ENCODE measurements around the gene WDHD1.
"Not testable (repeated sequence)": the region's sequence is repeated elsewhere in the genome, so short reads cannot be mapped to it uniquely, and the experiment has no call there.

Gene WDHD1

DNA sequence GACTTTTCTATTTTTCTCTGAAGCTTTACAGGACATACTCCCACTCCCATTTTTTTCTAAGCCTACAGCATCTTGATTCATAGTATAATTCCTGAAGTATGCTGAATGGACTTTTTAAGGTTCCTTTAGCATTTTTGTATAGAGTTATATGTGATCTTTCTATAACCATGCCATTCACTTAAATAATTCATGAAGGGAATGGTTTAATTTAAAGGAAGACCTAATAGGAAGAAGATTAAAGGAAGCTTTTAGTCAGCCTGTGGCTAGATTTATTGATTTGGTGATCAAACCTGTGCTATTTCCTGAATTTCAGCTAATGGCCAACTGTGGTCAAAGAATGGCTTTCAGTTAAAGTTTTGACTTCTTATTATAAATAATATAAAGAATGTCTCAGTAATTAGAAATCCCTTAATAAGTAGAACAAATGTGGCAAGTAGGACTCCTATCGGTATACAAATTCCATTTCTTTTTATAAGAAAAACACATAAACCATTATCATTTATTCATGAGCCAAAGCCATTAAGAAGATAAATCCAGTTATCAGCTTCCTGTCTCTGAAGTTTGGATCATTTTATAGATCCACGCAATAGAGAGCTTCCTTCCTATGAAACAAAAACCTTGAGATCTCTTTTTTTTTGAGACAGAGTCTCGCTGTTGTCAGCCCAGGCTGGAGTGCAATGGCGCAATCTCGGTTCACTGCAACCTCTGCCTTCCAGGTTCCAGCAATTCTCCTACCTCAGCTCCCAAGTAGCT, 20.6 kb upstream of the WDHD1 start:
- DNase-seq (ENCODE audit: low read depth in 2 of 2) = no peak

DNA sequence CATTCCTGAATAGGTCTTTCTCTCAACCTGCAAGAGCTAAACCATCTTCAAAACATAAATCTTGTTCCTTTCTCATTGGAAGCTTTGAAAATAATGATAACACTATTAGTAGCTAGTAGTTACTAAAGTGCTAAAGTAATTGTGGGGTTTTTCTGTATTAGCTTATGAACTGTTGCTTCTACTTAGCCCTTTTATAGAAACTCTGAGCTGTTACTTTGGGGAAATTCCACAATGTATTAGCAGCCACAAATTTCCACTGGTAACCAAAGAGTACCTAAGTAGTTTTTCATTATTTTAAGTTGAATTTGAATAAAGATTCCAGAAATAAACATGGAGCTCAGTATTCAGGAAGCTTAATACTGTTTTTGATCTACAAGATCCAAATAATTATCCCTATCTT, 18.2 kb upstream of the WDHD1 start:
- DNase-seq (ENCODE audit: low read depth in 2 of 2) = no peak

DNA sequence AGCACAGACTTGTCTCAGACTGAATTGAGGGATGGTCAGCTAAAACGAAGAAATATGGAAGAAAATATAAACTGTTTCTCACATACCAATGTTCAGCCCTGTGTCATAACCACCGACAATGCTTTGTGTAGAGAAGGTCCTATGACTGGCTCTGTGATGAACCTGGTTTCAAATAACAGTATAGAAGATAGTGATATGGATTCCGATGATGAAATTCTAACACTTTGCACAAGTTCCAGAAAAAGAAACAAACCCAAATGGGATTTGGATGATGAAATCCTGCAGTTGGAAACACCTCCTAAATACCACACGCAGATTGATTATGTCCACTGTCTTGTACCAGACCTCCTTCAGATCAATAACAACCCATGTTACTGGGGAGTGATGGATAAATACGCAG, 16.6 kb upstream of the WDHD1 start:
- no peak for DNase-seq (ENCODE audit: low read depth in 2 of 2)

DNA sequence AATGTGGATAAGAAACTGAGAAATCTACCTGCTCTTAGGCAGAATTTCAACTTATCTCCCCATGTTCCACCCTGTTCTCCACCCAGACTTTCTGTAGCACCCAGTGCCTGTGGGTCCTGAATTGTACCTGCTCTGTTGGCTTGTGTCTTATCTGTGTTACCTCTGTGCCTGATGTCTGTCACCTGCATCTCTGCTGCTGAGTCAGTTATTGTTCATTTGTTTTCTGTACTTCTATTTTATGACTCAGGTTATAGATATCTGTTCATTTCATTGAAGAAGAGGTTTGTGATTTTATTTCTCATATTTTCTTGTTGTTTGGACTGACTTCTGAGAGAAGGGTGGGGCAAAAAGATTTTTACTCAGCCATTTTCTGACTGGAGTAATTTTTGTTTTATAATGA, 11.8 kb upstream of the WDHD1 start:
- DNase-seq (ENCODE audit: low read depth in 2 of 2) = no peak

DNA sequence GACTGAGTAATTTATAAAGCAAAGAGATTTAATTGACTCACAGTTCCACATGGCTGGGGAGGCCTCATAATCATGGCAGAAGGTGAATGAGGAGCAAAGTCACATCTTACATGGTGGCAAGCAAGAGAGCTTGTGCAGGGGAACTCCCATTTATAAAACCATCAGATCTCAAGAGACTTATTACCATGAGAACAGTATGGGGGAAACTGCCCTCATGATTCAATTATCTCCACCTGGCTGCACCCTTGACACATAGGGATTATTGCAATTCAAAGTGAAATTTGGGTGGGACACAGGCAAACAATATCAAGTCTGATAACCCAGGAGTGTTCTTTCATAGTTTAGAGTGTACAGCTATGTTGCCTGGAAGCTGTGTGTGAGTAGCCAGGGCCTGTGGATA, 11.1 kb upstream of the WDHD1 start:
- DNase-seq (ENCODE audit: low read depth in 2 of 2) = not testable (repeated sequence)

DNA sequence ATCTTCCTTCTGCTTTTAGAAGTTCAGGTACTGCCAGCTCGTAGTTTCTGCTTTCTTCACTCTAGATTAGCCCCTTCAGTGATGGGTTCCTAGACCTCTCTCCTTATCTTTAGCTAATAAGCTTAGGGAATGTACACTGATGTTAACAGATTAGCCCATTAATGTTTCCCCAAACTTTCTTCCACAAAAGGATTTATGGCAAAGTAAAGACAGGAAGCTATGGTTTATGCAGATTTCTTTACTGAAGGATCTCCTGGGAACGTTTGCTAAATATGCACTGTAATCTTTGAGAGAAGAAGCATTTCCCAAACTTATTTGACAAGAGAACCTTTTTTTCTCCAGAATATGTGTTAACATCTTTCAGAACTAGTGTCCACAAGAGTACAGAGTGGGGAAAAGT, 4.3 kb upstream of the WDHD1 start:
- DNase-seq (ENCODE audit: low read depth in 2 of 2) = no peak

DNA sequence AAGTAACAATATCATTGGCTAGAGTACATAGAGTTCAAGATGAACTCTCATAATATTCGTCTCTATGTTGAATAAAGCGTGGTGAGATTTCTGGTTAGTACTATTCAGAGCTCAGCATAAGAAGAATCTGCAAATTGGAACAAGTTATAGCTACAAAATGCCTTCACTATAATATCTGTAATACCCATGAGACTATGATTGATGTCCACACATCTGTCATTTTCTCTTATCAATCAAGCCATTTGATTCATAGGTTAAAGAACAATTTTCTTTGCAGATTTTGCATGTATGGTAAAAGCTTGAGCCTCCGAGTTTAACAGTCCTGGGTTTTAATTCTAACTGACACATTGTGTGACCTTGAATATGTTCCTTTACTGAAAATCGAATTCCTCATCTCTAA, 1.6 kb upstream of the WDHD1 start:
- DNase-seq (ENCODE audit: low read depth in 2 of 2) = no peak

DNA sequence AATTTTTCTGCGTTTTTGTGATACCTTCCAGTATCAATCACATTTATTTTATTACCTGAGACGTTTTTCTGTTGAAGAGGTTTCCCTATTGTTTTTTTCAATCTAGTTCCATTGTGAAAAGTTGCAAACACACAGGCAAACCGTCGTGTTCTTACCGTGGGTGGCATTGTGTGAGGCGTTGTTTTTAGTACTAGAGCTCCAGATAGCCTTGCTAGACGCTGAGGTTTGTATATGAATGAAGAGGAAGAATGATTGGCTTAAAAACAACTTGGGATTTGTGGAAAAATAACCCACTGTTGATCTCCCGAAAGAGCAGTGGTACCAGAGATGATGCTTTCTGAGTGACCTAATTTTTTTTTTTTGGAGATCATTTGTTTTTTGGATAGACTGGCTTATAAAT, 1.2 kb upstream of the WDHD1 start:
- DNase-seq (ENCODE audit: low read depth in 2 of 2) = no peak

DNA sequence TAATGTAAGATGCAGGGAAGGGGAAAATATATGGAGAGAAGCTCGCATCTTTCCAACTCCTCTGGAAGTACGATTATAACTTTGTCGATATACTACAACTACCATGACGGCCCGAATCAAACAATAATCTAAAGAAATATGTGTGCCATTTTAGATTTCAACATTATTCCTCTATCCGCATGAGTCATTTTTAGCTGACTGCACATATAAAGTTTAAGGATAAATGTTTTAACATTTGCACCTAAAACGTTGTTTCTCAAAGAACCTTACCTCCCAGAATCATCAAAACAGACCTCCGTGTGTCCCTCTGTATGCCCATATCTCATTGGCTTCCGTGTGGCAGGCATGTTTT, 482 bp downstream of the WDHD1 start:
- DNase-seq (ENCODE audit: low read depth in 2 of 2) = no peak

DNA sequence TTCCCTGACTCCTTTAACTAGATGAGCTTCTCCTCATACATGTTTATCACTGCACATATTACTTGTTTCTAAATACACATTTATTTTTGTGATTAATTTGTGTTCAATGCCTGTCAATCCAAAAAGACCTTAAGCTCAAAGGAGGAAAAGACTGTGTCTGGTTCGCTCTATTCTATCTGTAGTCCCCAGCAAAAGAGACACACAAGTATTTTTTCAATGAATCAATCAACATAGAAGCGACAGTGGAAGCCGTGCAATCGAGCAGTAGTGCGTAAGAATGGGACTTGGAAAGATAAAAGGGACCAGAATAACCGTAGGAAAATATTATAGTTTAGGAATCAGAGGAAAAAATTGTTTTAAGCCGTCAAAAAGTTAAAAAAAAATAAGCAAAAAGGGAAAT, 951 bp downstream of the WDHD1 start:
- no peak for DNase-seq (ENCODE audit: low read depth in 2 of 2)

DNA sequence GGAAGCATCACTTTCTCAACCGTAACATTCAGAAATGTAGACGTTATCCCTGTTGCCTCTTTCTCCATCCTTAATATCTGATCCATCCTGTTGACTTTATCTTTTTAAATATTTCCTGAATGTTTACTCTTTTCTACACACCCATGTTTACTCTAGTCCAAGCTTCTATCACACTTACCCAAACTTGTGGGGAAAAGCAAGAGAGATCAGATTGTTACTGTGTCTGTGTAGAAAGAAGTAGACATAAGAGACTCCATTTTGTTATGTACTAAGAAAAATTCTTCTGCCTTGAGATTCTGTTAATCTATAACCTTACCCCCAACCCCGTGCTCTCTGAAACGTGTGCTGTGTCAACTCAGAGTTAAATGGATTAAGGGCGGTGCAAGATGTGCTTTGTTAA, 2.5 kb downstream of the WDHD1 start:
- not testable (repeated sequence) for DNase-seq (ENCODE audit: low read depth in 2 of 2)

DNA sequence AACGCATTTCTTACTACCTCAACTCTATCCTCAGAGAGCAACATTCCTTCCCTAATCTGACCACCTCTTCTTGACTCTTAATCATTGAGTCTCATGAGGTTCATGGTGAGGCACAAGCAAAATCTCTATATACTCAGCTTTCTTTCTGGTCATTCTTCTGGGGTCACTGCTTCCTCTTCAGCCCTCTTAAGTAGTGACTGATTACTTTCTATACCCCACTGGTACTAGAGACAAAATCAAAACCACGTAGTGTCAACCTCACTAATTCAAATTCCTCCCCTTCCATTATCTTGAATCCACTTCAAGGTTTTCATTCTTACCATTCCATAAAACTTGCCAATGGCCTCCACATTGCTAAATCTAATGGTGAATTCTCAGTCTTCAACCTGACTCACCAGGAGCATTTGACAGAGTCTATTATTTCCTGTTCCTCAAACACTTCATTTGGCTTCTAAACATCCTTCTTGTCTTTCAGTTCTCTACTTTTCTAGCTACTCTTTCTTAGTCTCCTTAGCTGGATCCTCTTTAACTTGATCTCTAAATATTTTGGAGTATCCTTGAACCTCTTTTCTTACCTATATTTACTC, 6.8 kb downstream of the WDHD1 start:
- no peak for DNase-seq (ENCODE audit: low read depth in 2 of 2)

DNA sequence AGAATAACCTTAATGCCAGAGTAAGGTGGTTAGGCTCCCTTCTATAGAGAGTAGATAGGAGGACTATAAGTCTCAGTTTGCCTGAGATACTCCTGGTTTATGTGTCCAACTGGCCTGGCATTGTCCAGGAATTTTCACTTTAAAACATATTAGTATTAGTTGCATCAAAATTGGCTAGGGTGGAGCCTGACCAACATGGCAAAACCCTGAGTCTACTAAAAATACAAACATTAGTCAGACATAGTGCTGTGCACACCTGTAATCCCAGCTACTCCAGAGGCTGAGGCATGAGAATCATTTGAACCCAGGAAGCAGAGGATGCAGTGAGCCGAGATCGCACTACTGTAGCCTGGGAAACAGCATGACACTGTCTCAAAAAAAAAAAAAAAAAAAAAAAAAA, 11.9 kb downstream of the WDHD1 start:
- DNase-seq (ENCODE audit: low read depth in 2 of 2) = no peak

DNA sequence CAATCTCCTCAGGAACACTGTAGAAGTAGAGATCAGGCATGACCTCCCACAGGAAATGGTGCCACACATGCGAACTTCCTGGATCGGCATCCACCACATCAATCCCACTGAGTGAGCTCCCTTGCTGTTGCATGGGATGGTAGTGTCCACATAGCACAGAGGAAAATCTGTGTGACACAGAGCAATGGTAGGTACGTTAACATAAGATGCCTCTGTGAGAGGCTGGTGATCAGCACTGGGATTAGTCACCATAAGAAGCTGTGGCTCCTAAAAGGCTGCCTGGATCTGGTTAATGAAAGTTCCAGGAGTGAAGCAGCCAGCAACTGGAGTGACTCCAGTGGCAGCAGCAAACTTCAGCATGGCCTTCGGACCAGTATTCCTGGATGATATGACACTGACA, 21.8 kb downstream of the WDHD1 start:
- DNase-seq (ENCODE audit: low read depth in 2 of 2) = no peak

DNA sequence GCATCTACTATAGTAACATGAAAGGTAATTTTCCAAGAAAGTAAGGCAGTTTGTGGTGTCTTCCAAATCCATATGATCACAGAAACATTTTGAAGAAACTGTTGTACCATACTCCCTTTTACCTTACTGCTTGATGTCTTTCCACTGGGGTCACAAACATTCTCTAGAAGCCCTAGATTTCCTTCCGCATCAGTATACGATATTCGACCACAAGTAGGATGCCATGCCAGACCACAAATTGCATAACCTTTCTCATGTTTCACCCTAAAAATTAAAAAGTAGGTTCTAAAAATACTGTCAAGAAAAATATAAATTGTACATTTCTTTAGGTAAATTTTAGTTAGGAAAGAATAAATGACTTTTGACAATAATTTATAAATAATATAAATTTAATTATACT, 26.5 kb downstream of the WDHD1 start:
- DNase-seq (ENCODE audit: low read depth in 2 of 2) = no peak

DNA sequence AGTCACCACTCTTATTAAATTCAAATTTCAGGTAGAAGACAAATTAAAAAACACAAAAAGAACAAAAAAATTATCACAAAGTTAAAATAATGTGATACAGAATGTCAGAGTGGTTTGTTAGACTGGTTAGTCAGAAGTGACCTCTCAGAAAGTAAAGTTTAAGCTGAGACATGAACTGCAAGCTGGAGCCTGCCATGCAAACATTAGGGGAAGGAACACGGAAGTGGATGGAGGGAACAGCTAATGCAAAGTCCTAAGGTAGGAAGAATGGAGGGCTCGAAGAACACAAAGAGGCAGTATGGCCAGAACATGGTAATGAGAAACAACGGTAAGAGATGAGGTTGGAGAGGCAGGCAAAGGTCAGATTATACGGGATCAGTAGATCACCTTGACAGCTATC, 41.7 kb downstream of the WDHD1 start:
- DNase-seq (ENCODE audit: low read depth in 2 of 2) = no peak

DNA sequence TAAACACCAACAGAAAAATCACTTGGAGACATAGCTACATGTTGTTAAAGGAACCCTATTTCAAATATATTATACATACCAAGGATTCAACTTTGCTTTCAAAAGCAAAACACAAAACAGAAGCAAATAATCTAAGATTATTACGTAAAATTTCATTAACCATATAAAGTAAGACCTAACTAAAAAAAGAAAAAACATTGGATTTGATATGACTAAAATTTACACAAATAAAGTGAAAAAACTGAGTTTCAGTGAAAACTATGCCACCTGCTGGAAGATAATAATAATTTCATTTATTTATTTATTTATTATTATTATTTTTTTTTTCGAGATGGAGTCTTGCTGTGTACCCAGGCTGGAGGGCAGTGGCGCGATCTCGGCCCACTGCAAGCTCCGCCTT, 45.2 kb downstream of the WDHD1 start:
- no peak for DNase-seq (ENCODE audit: low read depth in 2 of 2)

DNA sequence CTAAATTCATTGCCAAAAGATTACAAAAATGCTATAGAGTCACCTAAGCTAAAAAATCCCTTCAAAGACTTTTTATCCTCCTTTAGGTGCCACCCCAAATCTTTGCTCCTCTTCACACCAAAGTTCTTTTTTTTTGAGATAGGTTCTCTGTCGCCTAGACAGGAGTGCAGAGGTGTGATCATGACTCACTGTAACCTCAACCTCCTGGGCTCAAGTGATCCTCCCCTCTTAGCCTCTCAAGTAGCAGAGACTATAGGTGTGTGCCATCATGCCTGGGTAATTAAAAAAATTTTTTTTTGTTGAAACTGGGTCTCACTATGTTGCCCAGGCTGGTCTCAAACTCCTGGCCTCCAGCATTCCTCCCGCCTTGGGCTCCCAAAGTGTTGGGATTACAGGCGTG, 47.9 kb downstream of the WDHD1 start:
- DNase-seq (ENCODE audit: low read depth in 2 of 2) = no peak

DNA sequence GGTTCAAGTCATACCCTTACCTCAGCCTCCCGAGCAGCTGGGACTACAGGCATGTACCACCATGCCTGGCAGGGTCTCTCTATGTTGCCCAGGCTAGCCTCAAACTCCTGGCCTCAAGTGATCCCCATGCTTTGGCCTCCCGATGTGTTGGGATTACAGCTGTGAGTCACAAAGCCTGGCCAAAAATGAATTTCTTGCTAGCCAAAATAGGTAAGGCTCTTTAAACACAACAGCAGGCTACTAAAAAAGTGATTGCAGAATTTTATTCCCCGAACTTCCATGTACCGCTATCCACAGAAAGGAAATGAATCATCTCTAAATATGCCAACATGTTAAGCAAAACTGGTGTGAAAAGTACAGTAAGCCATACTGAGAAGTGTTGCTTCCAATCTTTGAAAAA, 50.6 kb downstream of the WDHD1 start:
- DNase-seq (ENCODE audit: low read depth in 2 of 2) = no peak

DNA sequence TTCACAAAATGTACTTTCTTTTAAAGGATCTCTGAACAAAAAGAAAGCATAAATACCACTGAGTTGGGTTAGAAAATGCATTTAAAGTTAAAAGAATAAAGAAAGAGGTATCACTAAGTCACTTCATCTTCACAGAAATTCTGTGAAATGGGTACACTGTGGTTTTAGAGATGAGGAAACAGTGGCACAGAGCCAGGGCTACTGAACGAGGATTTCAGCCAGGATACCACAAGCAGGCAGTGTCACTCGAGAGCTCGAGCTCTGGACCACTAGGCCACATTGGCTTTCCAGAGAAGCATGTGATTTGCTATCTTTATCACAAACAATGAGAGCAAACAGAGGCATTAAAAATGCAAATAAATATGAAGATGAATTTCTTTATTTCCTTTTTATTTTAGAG, 51.0 kb downstream of the WDHD1 start:
- DNase-seq (ENCODE audit: low read depth in 2 of 2) = no peak

DNA sequence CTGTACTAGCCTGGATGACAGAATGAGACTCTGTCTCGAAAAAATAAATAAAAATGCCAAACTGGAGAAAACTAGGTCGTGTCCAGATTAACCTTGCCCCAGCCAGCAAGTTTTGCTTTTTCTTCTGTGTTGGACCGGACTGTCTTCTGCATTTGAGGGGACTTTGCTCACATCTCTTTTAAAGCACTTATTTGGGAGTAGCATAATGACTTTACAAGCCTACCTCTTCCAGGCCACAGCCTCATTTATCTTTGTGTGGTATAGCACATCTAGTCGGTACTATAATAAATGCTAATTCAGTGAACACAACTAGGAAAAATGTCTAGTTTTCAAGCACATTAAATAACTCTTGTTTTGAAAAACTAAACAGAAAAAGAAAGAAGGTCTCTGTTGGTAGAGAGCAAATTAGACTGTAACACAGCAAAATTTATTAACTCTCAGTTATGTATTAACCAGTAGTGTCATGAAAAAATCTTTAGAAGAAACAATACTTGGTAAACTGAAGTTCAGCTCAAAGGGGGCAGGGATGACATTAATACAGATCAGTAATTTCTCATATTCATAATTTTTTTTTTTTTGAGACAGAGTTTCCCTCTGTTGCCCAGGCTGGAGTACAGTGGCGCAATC, 52.0 kb downstream of the WDHD1 start:
- DNase-seq (ENCODE audit: low read depth in 2 of 2) = no peak

DNA sequence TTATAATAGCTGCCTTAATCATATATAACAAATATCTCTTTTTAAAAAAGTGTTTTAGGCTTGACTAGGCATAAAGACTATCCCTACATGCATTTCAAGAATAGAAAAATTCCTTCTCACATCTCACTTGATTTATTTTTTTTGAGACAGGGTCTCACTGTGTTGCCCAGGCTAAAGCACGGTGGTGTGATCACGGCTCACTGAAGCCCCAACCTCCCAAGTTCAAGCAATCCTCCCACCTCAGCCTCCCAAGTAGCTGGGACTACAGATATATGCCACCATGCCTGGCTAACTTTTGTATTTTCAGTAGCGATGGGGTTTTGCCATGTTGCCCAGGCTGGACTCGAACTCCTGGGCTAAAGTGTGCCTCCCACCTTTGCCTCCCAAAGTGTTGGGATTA, 59.4 kb downstream of the WDHD1 start:
- no peak for DNase-seq (ENCODE audit: low read depth in 2 of 2)

DNA sequence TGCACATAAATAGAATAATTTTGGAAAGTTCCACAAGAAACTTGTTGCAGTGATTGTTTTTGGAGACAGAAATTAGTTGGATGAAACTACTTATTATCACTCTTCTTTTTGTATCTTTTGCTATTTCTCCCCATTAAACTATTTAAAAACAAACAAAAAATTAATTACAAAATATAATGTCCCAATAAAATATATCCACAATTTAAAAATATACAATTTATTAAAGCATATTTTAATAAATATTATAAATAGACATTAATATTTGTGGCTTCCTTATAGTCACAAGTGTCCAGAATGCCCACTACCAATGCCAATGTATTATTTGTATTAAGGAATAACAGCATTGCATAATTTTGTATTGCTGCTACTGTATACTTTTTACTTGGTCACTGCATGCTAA, 71.8 kb downstream of the WDHD1 start:
- no peak for DNase-seq (ENCODE audit: low read depth in 2 of 2)

DNA sequence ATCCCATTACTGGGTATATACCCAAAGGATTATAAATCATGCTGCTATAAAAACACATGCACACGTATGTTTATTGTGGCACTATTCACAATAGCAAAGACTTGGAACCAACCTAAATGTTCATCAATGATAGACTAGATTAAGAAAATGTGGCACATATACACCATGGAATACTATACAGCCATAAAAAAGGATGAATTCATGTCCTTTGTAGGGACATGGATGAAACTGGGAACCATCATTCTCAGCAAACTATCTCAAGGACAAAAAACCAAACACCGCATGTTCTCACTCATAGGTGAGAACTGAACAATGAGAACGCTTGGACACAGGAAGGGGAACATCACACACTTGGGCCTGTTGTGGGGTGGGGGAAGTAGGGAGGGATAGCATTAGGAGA, 73.3 kb downstream of the WDHD1 start:
- not testable (repeated sequence) for DNase-seq (ENCODE audit: low read depth in 2 of 2)
